Peyer's patch (tissue), 4 donors: ENCODE data around the gene SEMA3C.

Experiments used
- POLR2A ChIP-seq, 2 donors: fragments of 450-650 bp; IDR thresholded peaks; one replicate each; pipeline ENCODE4 v1.5.1; 2017; ENCODE audit warnings: antibody characterized with exemption in 2 of 2, mild to moderate bottlenecking in 2 of 2, moderate library complexity in 2 of 2
- TF ChIP-seq, protein P1 (sequence below), 6 experiments: fragments of 450-650 bp in 4 of 6; fragments of 200-600 bp in 2 of 6; sonication (generic) in 1 of 6; IDR thresholded peaks; one replicate each; pipeline ENCODE4 v1.5.1; 2017 to 2019; ENCODE audit warnings: antibody characterized with exemption in 6 of 6, mild to moderate bottlenecking in 3 of 6, moderate library complexity in 1 of 6

DNA sequence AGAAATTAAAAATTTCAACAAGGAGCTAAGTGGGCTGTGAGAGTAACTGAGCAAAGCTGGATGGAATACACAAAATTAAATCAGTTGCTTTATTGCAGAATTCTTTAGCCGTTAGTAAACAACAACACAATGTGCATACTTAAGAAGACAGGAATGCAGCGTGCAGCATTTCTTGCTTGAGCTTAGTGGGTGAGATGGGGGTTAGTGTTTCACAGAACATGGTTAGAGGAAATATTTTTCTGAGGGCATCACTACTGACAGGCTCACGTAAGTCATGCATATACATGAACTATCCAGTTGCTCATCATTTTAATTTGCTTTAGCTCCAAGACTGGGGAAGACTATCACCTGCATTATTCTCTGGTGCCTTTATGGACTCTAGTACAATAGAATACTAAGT, 199.6 kb downstream of the SEMA3C start:
- TF ChIP-seq, protein P1, sequence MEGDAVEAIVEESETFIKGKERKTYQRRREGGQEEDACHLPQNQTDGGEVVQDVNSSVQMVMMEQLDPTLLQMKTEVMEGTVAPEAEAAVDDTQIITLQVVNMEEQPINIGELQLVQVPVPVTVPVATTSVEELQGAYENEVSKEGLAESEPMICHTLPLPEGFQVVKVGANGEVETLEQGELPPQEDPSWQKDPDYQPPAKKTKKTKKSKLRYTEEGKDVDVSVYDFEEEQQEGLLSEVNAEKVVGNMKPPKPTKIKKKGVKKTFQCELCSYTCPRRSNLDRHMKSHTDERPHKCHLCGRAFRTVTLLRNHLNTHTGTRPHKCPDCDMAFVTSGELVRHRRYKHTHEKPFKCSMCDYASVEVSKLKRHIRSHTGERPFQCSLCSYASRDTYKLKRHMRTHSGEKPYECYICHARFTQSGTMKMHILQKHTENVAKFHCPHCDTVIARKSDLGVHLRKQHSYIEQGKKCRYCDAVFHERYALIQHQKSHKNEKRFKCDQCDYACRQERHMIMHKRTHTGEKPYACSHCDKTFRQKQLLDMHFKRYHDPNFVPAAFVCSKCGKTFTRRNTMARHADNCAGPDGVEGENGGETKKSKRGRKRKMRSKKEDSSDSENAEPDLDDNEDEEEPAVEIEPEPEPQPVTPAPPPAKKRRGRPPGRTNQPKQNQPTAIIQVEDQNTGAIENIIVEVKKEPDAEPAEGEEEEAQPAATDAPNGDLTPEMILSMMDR (IDR thresholded peaks at IDR 0.05) = no peak
- TF ChIP-seq POLR2A (IDR thresholded peaks at IDR 0.05) = no peak
